GM19438 (cell line): ENCODE measurements around the gene MRPS22.
"Not testable (repeated sequence)": the region's sequence is repeated elsewhere in the genome, so short reads cannot be mapped to it uniquely, and the experiment has no call there.

Source experiments
- ATAC-seq: cut with Tn5 transposase; IDR thresholded peaks from one replicate; pipeline ENCODE4 v1.9.1; 2021; ENCODE audit warnings: low read depth; ENCODE audit not compliant: unreplicated experiment

The MRPS22 gene

GRCh38 chr3:139388821-139389551, 45.2 kb downstream of the MRPS22 start:
- ATAC-seq = peak; percentile 36

DNA sequence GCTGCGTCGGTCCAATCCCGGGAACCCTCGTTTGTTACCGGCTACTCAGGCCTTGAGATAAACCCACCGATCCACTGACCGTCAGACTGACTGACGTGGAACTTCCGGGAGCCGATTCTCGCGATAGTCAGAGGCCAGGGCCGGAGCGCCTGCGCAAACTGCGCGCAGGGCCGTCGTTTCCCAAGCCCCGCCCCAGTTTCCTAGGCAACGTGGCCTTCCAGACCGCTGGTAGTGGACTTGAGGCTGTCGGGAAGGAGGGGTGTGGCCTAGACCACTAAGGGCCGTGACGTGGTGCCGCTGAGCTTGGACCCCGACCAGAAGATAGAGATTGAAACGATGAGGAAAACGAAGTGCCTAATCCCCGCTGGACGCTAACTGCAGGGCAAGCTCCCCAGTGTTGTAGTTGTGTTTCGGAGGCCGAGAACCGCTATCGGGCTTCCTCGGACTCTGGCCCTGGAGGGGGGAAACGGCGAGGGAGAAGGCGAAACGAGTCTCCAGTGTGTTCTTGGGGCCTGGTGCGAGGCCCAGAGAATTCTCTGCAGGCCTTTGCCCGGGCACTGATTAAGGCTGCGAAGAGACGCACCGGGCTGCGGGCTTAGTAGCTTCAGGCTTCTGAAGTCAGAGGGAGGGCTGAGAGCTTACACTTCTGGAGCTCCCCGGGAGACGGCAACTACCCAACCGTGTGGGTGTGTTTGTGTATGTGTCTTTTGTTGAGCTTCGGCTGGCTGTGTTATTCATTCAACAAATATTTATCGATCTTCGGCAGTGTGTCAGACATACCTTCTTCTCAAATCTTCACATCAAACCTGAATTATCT, 45.9 kb downstream of the MRPS22 start, which contains the start of gene COPB2:
Gene COPB2 (minus strand): TSS at position 96 of the 817 bp plus-strand sequence. CDS start 97 bp downstream, outside the sequence.
- ATAC-seq = peak; percentile 98

DNA sequence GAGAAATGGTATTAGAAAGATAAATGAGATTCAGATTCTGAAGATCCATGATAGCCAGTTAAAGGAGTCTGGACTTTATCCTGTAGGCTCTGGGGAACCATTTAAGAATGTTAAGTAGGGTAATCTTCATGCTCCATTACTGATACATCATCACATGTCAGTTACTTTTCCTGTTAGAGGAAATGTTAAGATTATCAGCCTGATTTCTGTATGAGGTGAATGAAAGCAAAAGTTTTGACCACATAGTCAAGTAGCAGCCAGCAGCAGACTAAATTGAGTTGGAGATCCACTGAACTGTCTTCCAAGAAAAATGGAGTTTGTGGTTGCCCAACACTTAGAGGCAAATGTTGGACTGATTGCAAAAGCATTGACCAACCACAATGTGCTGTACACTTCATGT, 50.3 kb downstream of the MRPS22 start:
- no peak for ATAC-seq

DNA sequence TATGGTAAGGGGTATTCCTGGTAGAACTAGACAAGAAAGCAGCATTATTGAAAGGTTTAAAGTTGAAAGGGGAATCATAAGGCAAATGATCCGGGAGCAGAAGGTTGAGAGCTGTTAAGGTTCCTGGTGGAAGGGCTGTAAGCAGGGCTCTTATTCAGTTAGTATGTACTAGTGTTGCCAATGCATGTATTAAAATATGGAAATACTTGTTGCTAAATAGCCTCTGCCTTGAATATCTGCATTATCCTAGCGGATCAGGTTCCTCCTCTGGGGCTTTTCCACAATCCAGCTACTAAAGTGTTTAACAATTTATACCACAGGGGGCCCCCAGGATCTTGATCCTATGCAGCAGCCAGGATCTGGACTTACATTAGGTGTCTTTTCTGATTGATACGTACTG, 52.9 kb downstream of the MRPS22 start:
- ATAC-seq = no peak

DNA sequence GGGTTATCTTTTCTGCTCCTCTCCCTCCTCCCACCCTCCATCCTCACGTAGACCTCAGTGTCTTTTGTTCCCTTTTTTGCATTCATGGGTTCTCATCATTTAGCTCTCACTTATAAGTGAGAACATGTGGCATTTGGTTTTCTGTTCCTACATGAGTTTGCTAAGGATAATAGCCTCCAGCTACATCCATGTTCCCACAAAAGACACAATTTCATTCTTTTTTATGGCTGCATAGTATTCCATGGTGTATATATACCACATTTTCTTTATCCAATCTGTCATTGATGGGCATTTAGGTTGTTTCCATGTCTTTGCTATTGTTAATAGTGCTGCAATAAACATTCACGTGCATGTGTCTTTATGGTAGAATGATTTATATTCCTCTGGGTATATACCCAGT, 57.3 kb downstream of the MRPS22 start:
- ATAC-seq = not testable (repeated sequence)
